GM21576 (cell line): ENCODE data around the gene PGBD5.

ENCODE experiments used
- ATAC-seq: cut with Tn5 transposase; IDR thresholded peaks from one replicate; pipeline ENCODE4 v1.9.1; 2021; ENCODE audit warnings: mild to moderate bottlenecking, moderate library complexity; ENCODE audit not compliant: unreplicated experiment

Gene PGBD5

GRCh38 chr1:230326971-230327891, 98.9 kb downstream of the PGBD5 start:
- no peak for ATAC-seq

GRCh38 chr1:230323686-230324085, 102.4 kb downstream of the PGBD5 start:
- ATAC-seq, result no peak

GRCh38 chr1:230322967-230323547, 103.1 kb downstream of the PGBD5 start:
- ATAC-seq, result no peak

- ATAC-seq, result no peak
These were observed 103.7 kb downstream of the PGBD5 start for GRCh38 chr1:230322421-230322756.

GRCh38 chr1:230321741-230322420, 104.3 kb downstream of the PGBD5 start:
- no peak for ATAC-seq

GRCh38 chr1:230321341-230321740, 104.8 kb downstream of the PGBD5 start:
- ATAC-seq, result no peak

GRCh38 chr1:230320804-230321203, 105.3 kb downstream of the PGBD5 start:
- ATAC-seq, result no peak

GRCh38 chr1:230319014-230319747, 107.0 kb downstream of the PGBD5 start:
- no peak for ATAC-seq

GRCh38 chr1:230317823-230318819, 108.0 kb downstream of the PGBD5 start:
- ATAC-seq, result no peak

- no peak for ATAC-seq
These were observed 109.0 kb downstream of the PGBD5 start for GRCh38 chr1:230316864-230317745.

GRCh38 chr1:230315099-230315498, 111.0 kb downstream of the PGBD5 start:
- ATAC-seq, result no peak

- no peak for ATAC-seq
These were observed 112.0 kb downstream of the PGBD5 start for GRCh38 chr1:230314142-230314470.

- no peak for ATAC-seq
These were observed 112.5 kb downstream of the PGBD5 start for GRCh38 chr1:230313453-230314141.

GRCh38 chr1:230312676-230313075, 113.5 kb downstream of the PGBD5 start:
- no peak for ATAC-seq

- no peak for ATAC-seq
These were observed 115.6 kb downstream of the PGBD5 start for GRCh38 chr1:230310381-230311163.

GRCh38 chr1:230309646-230310177, 116.4 kb downstream of the PGBD5 start:
- no peak for ATAC-seq

GRCh38 chr1:230308821-230309220, 117.3 kb downstream of the PGBD5 start:
- no peak for ATAC-seq

GRCh38 chr1:230308039-230308438, 118.1 kb downstream of the PGBD5 start:
- ATAC-seq, result no peak
